ENCODE measurements around the gene IKZF5.

Gene IKZF5, protein sequence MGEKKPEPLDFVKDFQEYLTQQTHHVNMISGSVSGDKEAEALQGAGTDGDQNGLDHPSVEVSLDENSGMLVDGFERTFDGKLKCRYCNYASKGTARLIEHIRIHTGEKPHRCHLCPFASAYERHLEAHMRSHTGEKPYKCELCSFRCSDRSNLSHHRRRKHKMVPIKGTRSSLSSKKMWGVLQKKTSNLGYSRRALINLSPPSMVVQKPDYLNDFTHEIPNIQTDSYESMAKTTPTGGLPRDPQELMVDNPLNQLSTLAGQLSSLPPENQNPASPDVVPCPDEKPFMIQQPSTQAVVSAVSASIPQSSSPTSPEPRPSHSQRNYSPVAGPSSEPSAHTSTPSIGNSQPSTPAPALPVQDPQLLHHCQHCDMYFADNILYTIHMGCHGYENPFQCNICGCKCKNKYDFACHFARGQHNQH

DNA sequence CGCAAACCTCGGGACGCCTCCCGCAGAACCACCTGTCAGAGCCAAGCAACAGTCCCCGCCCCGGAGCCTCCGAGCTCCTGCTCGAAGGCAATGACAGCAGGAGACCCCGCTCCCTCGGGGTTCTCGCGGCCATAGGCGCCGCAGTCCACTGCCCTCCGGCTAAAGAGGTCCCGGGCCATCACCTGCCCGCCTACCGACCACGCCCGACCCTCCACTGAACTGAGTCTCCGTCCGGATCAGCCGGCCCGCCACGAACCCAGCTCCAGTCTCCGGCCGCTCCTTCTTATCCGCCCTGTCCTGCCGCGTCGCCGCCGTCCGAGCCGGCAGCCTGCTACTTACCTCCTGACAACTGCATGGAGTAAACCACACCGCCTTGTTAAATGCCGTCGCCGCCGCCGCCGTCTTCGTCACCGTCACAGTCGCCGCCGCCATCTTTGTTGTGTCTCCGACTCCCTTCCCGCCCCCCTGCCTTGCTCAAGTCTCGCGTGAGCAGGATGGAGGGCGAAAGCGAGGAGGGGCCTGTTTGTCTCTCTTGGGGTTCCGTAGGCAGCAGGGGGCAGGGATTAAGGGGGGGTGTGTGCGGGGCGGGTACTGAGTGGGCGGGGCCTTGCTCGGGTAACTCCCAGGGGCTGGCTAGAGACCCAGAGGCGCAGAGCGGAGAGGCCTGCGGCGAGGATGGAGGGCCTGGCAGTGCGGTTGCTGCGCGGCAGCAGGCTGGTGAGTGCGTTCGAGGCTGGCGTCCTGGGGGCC, at the start of gene IKZF5, which contains the start of gene ACADSB:
IKZF5 (minus strand) TSS at position 441 of the 750 bp plus-strand sequence. CDS start 10,170 bp downstream, outside the sequence.
ACADSB (plus strand) TSS at position 652 of the 750 bp plus-strand sequence; CDS start at position 676, 24 bp downstream.
- DNase-seq: peak; percentile 98

DNA sequence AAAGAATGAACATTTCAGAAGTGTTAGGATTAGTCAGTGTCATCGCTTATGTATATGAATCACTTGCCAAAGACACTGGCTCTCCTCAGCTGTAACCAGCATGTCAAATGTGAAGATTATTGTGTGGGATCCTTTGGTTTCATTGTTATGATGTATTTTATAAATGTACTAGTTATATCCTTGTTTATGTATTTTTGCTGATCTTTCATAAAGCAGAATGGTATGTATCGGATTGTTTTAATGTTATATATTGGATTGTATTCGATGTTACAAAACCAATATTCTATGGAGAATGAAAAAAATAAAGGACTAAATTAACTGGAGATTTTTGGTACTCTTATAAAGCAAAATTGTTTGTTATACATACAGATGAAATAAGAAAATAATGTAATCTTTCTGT, 49.4 kb upstream of the IKZF5 start:
- no peak for DNase-seq

DNA sequence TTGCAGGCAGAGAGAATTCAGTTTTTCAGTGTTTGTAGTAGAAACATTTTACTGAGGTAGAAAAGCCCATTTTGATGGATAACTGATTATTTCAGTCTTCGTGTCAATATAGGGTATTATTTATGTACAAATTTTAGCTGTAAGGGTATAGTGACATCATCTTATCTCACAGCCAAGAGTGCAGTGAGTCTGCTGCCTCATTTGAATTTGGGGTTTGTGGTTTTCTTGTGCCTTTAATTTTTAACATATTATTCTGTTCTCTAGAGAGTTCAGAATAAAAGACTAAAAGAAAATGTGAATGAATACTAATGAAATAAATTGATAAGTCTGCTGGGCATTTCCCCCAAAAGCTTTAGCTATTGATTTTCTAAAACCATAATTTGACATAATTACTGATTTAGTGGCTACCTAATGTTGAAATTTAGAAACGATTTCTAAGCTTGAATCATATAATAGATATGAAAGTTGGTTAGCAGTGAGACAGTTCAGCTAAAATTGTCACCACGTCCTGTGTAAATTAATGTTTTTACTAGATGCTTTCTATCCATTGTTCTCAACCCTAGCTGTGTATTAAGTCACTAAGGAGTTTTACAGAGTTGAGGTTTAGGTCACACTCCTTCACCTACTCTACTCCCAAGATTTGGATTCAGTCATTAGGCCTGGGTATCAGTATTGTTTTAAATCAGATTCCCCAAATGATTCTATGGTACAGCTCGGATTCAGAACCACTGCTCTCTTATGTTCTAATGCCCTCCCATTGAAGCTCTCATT, 37.6 kb upstream of the IKZF5 start:
- no peak for DNase-seq

DNA sequence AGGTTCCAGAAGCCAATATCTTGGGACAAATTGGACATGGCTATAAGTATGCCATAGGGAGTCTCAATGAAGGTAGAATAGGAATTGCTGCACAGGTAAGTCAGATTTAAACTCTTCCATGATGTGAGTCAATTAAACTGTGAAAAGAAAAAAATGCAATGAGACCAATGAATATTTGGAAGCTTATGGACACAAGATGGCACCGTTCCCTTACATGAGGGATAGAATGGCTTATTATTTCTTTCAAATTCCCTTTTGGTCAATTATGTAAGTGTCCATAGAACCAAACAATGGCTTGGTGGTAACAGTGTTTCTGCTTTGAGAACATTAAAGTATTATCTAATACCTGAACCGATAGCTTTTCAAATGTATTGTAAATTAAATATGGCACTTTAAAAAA, 35.8 kb upstream of the IKZF5 start:
- DNase-seq: no peak

DNA sequence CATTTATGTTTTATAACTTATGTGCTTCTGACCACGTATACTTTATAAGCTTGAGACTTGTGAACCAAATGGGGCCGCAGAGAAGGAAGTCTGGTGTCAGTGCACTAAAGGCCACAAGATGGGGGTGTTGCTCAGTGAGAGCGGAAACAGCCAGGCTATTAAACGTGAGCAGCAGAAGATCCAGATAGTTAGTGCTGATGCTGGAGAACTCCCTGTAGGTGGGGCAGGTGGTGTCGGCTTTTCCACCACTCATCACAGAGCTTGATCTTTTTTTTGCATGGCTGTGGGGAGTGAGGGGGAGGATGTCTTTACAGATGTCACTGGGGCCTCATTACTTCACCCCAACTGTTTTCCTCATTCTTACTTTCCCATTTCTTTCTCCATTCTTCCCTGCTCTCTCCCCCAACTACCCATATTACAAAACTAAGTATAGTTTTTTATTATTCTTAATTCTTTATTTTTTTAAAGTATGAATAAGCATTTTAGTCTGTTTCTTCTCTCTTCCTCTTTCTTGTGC, 34.9 kb upstream of the IKZF5 start:
- peak; percentile 48 for DNase-seq

DNA sequence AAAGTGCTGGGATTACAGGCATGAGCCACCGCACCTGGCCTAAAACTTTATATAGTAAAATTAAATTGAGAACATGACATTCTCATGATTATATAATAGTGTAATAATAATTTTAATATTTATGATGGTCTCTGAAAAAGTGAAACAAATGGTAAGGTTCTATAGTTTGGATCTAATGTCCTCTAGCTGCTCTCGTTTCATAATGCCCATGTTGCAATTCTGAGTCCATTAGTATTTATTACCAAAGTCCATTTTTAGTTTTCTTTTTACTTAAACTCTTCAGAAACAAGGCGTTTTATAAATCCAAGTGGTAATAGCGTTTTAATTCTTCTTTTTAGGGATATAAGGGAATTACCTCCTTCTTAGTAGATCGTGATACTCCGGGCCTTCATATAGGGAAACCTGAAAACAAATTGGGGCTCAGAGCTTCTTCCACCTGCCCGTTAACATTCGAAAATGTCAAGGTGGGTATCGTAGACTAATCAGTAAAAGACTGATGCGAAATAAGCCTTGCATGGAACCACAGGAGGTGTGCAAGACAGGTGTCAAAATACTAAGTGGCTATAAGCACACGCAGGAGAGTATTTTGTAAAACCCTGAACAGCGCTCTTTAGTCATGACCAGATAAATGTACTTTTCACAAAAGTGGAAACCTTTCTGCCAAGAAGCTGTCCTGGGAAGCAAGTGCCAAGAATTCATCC, 34.3 kb upstream of the IKZF5 start:
- no peak for DNase-seq

DNA sequence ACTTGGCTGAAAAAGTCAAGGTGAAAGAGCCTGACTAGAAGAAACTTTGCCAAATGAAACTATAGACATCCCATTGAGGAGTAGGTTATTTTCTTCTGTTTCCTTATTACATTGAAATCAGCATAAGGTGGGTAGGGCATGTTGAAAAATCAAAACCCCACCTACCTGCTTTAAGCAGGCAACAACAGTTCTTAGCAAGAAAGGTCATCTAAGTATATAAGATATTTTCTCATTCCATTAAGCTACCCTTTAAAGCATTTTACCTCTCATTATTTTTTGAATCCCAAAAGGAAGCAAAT, 31.0 kb upstream of the IKZF5 start:
- DNase-seq: no peak

DNA sequence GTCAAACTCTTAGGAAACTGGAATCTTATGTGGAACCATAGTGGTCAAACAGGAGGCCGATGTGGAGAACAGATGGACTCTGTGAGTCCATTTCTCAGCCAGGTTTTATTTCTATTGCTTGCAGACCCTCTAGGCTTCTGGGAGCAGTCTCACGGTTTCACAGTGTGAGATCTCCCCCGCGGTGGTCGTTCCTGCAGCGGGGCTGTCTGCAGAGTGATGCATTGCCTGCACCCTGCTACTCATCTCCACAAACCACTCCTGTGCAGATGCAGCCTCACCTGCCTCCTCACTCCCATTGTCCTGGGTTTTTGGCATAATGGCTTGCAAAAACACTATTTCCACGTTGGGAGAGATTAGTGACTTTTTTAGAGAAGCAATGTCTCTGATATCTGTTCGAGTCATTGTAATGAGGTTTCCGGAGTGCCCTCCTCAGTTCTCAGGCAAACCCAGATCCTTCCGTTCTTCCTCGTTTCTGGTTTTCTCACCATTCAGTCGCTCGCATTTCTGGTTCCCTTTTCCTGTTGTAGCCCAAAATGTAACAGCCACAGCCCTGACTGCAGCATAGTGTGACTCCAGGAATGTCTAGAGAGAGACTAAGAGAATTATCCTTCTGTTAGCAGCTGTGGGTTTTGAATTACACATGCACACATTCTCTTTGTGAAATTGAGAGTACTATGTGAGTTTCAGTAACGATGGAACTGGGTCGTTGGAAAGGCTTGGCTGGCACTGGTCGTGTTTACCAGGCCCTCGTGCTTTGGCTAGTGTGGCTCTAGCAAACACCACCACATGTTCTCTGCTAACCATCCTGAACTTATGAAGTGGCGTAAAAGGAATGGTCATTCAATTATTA, 30.4 kb upstream of the IKZF5 start:
- no peak for DNase-seq

DNA sequence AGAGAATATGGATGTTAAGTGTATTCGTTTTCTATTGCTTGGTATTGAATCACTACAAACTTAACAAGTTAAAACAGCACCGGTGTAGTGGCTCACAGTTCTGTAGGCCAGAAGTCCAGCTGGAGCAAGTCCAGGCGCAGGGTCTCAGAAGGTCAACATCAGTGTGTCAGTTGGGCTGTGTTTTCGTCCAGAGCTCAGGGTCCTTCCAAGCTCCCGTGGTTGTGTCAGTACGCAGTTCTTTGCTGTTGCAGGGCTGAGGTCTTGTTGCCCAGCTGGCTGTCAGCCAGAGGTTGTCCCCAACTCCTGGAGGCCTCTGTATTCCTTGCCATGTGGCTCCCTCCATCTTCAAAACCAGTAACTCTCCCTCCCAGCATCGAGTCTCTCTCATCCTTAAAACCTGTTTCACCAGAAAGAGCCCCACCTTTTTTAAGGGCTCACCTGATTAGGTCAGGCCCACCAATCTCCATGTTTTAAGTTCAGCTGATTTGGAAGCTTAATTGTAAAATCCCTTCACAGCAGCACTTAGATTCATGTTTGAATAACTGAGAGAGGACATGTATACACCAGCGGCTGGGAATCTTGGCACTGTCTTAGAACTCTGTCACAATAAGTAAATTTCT, 27.0 kb upstream of the IKZF5 start:
- no peak for DNase-seq

DNA sequence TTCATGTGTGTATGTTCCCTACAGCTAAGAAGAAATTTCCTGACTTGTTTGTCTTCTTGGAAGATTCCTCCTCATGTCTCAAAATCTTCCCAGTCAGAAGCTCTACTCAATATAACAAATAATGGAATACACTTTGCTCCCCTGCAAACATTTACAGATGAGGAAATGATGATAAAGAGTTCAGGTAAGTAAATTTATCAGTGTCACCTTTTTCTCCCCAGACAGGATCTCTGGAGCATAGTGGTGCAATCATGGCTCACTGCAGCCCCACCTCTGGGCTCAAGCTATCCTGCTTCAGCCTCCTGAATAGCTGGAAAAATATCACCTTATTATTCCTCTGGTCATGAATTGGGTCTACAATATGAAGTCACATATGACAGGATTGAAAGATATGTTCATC, 25.7 kb upstream of the IKZF5 start:
- DNase-seq: no peak

DNA sequence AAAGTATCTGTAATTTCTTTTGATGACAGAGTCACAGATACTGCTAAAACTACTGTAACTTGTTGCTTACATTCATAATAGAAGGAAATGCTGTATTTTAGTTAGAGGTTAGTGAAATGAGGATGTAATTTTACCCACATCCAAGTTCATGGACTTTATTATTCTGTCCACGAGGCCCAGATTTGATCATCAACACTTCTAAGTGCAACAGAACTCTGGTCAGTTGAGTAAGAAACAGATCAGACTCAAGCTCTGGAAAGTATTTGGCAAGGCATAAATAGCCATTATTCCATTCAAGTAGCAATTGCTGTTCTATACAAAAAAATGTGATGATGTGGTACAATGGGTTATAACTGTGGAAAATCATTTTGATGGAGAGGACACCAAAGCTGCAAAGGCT, 22.5 kb upstream of the IKZF5 start:
- DNase-seq: no peak

DNA sequence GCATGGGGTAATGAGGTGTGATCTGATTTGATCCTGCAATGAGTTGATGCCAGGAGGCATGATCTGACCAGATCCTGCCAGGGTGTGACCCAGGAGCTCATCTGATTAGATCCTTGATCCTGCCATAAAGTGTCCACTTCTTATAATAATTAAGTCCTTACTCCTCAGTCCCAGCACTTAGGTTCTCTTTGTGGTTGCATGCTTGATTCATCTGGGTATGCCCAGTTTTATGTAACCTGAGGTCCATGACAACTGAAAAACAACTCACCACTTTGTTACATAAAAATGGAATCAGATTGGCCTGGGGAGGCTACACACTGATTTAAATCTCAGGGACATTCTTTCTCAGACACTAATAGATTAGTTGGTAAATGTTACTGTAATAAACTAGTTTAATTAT, 19.3 kb upstream of the IKZF5 start:
- no peak for DNase-seq

DNA sequence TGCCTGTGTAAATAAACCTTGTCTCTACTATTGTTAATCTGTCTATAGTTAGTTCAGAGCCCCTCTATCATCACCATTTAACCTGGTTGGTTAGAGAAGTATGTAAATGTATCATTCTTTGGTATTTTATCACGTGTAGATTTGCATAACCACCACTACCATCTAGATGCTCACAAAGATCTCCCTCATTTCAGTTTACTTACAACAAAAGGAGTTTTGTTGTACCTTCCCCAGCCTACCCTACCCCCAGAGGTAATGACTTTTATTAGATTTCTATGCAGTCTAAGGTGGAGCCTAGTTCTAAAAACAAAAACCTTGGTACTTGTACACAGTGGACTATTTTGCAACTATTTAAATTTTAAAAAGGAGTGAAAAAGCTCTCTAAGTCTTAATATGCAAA, 17.7 kb upstream of the IKZF5 start:
- no peak for DNase-seq

DNA sequence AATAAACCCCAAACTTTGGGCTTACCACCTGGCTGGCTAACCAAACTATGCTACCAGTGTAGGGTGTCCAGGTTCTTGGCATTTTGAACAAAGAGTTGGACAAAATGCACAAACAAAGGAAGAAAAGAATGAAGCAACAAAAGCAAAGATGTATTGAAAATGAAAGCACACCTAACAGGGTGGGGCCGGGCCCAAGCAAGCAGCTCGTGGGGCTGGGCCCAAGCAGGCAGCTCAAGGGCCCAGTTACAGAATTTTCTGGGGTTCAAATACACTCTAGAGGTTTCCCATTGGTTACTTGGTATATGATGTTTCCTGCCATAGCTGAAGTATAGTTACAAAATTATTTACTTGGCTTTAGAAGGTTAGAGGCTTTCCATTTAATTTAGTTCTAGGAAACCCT, 15.9 kb upstream of the IKZF5 start:
- no peak for DNase-seq

DNA sequence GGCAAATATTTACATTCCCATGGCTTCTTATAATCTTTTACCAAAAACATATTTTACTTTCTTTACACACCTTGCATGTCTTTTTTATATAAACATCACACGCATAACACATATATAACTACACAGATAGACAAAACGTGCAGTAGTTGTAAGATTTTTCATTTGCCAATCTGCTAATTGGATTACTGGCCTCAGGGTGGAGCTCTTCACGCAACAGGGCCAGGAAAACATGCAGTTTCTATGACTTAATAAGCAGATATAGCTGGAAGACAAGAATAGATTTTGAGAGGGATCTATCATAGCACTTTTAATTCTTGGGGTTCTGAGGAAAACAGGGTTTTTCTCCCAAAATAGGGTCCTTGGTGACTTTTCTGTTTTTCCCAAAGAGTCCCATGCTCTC, 12.9 kb upstream of the IKZF5 start:
- DNase-seq: no peak

DNA sequence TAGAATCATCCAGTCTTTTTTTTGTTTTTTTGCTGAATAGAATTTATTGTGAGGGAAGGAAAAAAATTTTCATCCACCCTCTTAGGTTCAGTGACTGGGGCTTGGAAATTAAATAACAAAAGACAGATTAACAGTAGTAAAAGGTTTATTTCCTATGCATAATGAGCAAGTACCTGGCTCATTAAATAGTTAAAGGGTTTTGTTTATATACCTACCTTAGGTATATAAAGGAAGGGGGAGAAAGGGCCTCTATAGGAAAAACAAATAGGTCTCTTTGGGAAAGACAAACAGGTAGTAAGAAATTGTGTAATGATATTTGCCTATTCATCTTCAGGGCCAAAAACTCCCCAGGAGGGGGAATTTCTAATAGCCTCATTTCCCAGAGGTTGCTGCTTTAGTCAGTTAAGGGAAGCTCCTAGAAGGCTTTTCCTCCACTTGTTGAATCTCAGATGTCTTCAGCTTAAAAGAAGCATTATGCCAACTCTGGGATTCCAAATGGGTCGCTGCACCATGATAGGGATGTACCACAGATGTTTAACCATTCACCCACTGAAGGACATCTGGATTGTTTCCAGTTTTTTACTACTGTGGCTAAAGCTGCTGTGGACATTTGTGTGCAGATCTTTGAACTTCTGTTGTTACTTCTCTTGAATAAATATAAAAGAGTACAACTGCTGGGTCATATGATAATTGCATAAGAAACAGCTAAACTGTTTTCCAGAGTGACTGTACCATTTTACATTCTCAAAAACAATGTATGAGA, 11.5 kb upstream of the IKZF5 start:
- no peak for DNase-seq

DNA sequence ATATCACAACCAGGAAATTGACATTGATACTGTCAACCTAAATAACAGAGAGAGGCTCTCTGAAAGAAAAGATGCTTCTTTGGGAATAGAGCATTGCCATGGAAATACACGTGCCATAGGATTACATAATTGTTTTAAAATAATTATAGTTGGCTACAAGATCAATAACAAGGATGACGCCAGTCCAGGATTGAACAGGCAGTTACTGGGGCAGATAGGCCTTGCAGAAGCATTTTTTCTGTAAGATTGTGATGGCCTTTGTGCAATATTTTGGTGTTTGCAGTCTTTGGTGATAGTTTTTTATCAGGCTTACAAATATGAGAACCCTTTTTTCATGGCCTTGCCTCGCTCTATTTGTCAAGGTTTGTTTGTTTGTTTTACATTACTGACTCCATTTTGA, 10.7 kb upstream of the IKZF5 start:
- DNase-seq: no peak

DNA sequence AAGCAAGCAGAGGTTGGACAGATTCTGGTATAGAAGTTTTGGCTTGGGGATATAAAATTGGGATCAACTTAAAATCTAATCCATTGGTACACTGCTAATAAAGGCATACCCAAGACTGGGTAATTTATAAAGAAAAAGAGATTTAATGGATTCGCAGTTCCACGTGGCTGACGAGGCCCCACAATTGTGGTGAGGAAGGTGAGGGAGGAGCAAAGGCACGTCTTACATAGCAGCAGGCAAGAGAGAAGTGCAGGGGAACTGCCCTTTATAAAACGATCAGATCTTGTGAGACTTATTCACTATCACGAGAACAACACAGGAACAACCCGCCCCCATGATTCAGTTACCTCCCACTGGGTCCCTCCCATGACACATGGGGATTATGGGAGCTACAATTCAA, 9.9 kb upstream of the IKZF5 start:
- no peak for DNase-seq

DNA sequence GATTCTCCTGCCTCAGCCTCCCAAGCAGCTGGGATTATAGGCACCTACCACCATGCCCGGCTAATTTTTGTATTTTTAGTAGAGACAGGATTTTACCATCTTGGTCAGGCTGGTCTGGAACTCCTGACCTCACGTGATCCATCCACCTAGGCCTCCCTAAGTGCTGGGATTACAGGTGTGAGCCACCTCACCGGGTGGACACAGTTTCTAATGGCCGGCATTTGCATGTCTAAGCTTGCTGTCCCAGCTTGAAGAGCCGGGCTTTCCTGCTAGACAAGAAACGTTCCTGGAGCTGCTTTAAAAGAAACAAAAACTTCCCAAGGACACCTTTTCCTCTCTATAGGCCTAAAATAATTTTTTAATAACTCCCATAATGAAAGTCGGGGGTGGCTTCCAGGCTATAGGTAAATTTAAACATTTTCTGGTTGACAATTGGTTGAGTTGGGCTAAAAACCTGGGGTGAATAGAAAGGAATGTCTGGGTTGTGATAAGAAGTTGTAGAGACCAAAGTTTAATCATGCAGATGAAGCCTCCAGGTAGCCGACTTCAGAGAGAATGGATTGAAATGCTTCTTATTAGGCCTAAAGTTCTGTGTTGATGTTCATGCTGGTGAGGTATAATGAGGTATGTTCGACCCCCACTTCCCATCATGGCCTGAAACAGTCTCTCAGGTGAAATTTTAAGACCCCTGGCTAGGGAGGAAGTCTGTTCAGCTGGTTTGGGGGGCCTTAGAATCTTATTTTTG, 9.0 kb upstream of the IKZF5 start:
- no peak for DNase-seq

DNA sequence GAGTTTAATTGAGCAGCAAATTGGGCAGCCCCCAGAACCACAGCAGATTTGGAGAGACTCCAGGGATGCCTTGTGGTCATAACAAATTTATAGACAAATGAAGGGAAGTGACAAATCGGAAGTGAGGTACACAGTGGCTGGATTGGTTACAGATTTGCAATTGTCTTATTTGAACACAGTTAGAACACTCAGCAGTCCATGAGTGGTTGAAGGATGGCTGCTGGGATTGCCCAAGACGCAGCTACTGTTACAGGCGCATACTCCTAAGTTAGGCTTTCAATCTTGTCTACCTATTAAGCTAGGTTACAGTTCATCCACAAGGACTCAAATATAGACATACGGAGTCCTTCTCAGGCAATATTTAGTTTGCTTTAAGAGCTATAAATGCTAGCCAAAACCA, 7.6 kb upstream of the IKZF5 start:
- no peak for DNase-seq

All from CD4-positive, alpha-beta T cell treated with Interleukin-12 subunit alpha and Interleukin-12 subunit beta, for 1 hour (primary cell).